ENCODE data around the gene CALM3. TPM values are rescaled to one million over a fixed set of nuclear protein-coding genes. Genes with fewer than 3 reads are reported as not detected.
A peak's percentile ranks its signal among the peaks of the same experiment; 100 is the strongest.
"Not testable (repeated sequence)": the region's sequence is repeated elsewhere in the genome, so short reads cannot be mapped to it uniquely, and the experiment has no call there.

Gene CALM3
- polyA plus RNA-seq, 10 donors, result 173 to 292 (median 221) TPM

- no peak for DNase-seq
These were observed 12.4 kb downstream of the CALM3 start for GRCh38 chr19:46613525-46613924.

GRCh38 chr19:46614114-46614722 lies 13.1 kb downstream of the CALM3 start:
- DNase-seq, result peak; percentile 73 to 90 (median 86)

- no peak for DNase-seq
These were observed 14.8 kb downstream of the CALM3 start for GRCh38 chr19:46615966-46616365.

GRCh38 chr19:46616631-46617322 lies 15.6 kb downstream of the CALM3 start:
- DNase-seq, result peak in 1 of 3 donors; percentile 65

GRCh38 chr19:46617601-46618000 lies 16.5 kb downstream of the CALM3 start:
- no peak for DNase-seq

- DNase-seq, result peak in 1 of 3 donors; percentile 59
These were observed 17.6 kb downstream of the CALM3 start for GRCh38 chr19:46618670-46619231.

GRCh38 chr19:46620267-46620666 lies 19.1 kb downstream of the CALM3 start:
- DNase-seq, result no peak

GRCh38 chr19:46620716-46621115 lies 19.6 kb downstream of the CALM3 start:
- no peak for DNase-seq

GRCh38 chr19:46621191-46622117 lies 20.3 kb downstream of the CALM3 start:
- DNase-seq, result no peak

- DNase-seq, result no peak
These were observed 21.0 kb downstream of the CALM3 start for GRCh38 chr19:46622118-46622446.

- DNase-seq, result no peak
These were observed 22.9 kb downstream of the CALM3 start for GRCh38 chr19:46623915-46624502.

GRCh38 chr19:46624958-46625661 lies 24.0 kb downstream of the CALM3 start, which contains the start of gene PTGIR:
Gene PTGIR, minus strand, starts transcription at chr19:46625089. Its CDS starts 864 bp downstream, at chr19:46624225.
- DNase-seq, result peak; percentile 66 to 89 (median 77)

GRCh38 chr19:46625731-46626130 lies 24.6 kb downstream of the CALM3 start:
- no peak for DNase-seq

- no peak for DNase-seq
These were observed 25.3 kb downstream of the CALM3 start for GRCh38 chr19:46626446-46626845.

GRCh38 chr19:46628970-46629369 lies 27.8 kb downstream of the CALM3 start:
- not testable (repeated sequence) for DNase-seq

- no peak for DNase-seq
These were observed 28.5 kb downstream of the CALM3 start for GRCh38 chr19:46629546-46630025.

- DNase-seq, result no peak
These were observed 29.6 kb downstream of the CALM3 start for GRCh38 chr19:46630586-46631205.

- peak in 1 of 3 donors; percentile 73 for DNase-seq
These were observed 30.4 kb downstream of the CALM3 start for GRCh38 chr19:46631481-46631880.

- DNase-seq, result no peak
These were observed 32.0 kb downstream of the CALM3 start for GRCh38 chr19:46633130-46633529.

- DNase-seq, result peak; percentile 58 to 66 (median 59)
These were observed 33.0 kb downstream of the CALM3 start for GRCh38 chr19:46634045-46634655.
